ENCODE data around the gene PRDM13. TPM values are rescaled to one million over a fixed set of nuclear protein-coding genes. Genes with fewer than 3 reads are reported as not detected.
A peak's percentile ranks its signal among the peaks of the same experiment; 100 is the strongest.

PRDM13 gene
- total RNA-seq, 1 donor from 2014 or later: 13.9 TPM

DNA sequence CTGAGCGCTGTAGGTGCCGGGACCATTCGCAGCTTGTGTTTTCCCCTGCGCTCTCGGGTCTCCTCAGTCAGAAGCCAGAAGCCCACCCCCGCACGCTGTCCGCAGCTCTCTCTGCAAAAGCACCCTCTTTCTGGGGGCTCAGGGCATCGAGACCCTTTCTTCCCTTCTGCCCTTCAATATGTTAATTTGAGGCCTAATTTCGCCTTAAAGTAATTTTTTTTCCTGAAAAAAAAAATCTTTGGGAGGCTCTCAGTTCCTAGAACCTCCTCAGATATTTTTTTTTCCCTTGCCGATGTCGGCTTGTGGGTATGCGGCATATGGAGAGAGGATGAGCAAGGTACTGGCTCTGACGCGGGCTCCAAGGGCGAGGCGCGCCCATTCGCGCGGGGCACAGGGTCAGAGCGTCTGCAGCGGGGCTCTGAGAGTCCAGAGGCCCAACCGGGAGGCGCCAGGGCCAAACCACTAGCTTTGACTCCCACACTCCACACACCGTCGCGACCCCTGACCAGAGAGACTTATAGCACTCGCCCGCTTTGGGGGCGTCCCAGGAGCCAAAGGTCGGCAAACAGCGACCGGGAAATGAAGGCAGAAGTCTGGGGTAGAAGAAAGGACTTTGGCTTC lies 893 bp downstream of the PRDM13 start:
- peaks cover 4% of the 10 kb centered on the region for H3K36me3 Mint-ChIP-seq (ENCODE audit: unreplicated experiment)
- no peak for DNase-seq
- TF ChIP-seq, protein P1, sequence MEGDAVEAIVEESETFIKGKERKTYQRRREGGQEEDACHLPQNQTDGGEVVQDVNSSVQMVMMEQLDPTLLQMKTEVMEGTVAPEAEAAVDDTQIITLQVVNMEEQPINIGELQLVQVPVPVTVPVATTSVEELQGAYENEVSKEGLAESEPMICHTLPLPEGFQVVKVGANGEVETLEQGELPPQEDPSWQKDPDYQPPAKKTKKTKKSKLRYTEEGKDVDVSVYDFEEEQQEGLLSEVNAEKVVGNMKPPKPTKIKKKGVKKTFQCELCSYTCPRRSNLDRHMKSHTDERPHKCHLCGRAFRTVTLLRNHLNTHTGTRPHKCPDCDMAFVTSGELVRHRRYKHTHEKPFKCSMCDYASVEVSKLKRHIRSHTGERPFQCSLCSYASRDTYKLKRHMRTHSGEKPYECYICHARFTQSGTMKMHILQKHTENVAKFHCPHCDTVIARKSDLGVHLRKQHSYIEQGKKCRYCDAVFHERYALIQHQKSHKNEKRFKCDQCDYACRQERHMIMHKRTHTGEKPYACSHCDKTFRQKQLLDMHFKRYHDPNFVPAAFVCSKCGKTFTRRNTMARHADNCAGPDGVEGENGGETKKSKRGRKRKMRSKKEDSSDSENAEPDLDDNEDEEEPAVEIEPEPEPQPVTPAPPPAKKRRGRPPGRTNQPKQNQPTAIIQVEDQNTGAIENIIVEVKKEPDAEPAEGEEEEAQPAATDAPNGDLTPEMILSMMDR (IDR thresholded peaks at IDR 0.05; ENCODE audit: partially characterized antibody, unreplicated experiment): no peak
- H3K27me3 Mint-ChIP-seq (ENCODE audit: unreplicated experiment): peaks cover 36% of the 10 kb centered on the region
- H3K4me3 Mint-ChIP-seq (ENCODE audit: unreplicated experiment): peak overlapping the region; percentile 88
- H3K9me3 Mint-ChIP-seq (ENCODE audit: unreplicated experiment): peaks cover 17% of the 10 kb centered on the region
- H3K27ac Mint-ChIP-seq (ENCODE audit: unreplicated experiment): peak overlapping the region; percentile 77
- H3K4me1 Mint-ChIP-seq (ENCODE audit: low read depth, unreplicated experiment): peaks cover 40% of the 10 kb centered on the region

DNA sequence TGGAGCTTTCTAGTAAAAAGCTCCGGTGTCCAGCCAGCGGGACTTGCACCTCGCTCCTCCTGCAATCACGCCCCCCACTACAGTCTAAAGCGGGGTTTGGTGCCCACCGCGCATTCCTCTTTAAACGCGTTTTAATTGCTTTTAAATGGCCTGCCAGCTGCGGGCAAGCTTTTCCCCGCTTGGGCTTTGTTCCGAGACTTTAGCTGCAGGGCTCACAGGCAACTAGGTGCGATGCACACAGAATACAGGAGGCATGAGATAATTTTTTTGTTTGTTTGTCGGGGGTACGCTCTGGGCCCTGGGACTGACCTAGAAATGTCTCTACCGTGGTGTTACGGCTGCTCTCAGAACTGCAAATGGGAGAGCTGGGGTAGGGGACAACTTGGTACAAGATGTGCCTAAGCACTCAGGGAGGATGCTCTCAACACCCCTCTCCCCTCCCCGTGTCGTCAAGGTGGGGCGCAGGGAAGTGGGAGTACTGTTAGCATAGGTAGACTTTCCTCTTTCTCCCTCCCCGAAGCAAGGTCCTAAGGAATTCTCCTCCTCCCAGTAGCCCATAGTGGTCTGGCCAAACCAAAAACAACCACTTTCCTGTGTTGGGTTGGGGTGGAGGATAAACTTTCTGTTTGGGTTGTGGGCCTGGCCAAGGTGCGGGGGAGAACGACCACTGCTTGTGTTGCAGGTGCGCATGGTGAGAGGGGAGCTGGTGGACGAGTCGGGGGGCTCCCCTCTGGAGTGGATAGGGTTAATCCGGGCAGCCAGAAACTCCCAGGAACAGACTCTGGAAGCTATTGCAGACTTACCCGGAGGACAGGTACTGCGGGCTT lies 1.6 kb downstream of the PRDM13 start:
- Mint-ChIP-seq H3K36me3 (ENCODE audit: unreplicated experiment) (peaks cover 4% of the 10 kb centered on the region), H3K4me3 (ENCODE audit: unreplicated experiment) (peak overlapping the region; percentile 88), H3K27ac (ENCODE audit: unreplicated experiment) (peak overlapping the region; percentile 55), H3K9me3 (ENCODE audit: unreplicated experiment) (peaks cover 18% of the 10 kb centered on the region), H3K27me3 (ENCODE audit: unreplicated experiment) (peaks cover 39% of the 10 kb centered on the region), H3K4me1 (ENCODE audit: low read depth, unreplicated experiment) (peaks cover 38% of the 10 kb centered on the region)
- no peak for DNase-seq
- TF ChIP-seq, protein P1 (IDR thresholded peaks at IDR 0.05; ENCODE audit: partially characterized antibody, unreplicated experiment): no peak

DNA sequence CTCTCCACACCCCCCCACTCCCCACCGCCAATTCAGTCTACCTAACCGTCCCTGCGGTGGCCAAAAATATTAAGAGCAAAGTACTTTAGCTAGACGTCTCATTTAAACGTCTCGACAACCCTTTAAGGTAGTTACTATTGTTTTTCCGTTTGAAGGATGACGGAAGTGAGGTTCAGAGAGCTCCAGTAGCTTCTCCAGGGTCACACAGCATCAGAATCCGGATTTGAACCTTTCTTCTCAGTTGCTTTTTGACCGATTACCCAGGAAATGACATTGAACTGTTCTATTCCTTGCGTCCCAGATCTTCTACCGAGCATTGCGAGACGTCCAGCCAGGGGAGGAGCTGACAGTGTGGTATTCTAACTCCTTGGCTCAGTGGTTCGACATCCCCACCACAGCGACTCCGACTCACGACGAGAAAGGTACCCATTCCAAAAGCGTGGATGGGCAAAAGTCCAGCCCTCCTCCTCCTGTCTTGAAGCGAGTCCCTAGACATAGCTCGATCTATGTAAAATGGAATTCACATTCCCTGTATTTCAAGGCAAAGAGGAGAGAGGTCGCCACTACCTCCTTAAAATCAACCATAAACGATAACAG lies 2.4 kb downstream of the PRDM13 start:
- Mint-ChIP-seq H3K36me3 (ENCODE audit: unreplicated experiment) (peaks cover 4% of the 10 kb centered on the region), H3K9me3 (ENCODE audit: unreplicated experiment) (peaks cover 18% of the 10 kb centered on the region), H3K27ac (ENCODE audit: unreplicated experiment) (no peak overlapping the region), H3K27me3 (ENCODE audit: unreplicated experiment) (peaks cover 36% of the 10 kb centered on the region), H3K4me3 (ENCODE audit: unreplicated experiment) (peak overlapping the region; percentile 80), H3K4me1 (ENCODE audit: low read depth, unreplicated experiment) (peaks cover 37% of the 10 kb centered on the region)
- TF ChIP-seq, protein P1 (IDR thresholded peaks at IDR 0.05; ENCODE audit: partially characterized antibody, unreplicated experiment): no peak
- DNase-seq: no peak

DNA sequence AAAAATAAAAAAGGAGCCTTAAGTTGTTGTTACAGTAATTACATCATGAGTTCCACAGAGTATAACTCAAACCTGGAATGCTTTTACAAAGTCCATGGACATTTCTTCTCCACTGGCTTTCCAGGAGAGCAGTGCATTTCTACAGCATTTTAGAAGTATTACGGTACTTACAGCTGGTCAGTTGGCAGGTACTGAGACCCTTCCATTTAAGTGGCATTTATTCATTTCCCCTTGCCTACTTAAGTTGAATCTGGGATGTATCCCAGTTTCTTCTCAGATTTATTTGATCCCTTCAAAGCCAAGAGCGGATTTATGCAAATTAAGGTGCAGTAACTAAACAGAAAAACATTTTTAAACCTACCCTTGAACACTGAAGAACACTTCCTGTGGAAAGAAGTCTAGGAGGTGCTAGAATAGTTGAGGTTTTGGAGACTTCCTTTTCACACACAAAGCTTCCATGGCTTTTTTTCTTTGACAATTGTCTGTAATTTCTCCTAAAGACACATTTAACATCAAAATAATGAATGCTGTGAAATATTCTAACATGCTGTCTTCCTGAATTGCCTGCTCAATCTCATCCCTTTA lies 3.4 kb downstream of the PRDM13 start:
- H3K4me3 Mint-ChIP-seq (ENCODE audit: unreplicated experiment): peak overlapping the region; percentile 76
- DNase-seq: no peak
- peaks cover 21% of the 10 kb centered on the region for H3K9me3 Mint-ChIP-seq (ENCODE audit: unreplicated experiment)
- peaks cover 4% of the 10 kb centered on the region for H3K36me3 Mint-ChIP-seq (ENCODE audit: unreplicated experiment)
- peaks cover 38% of the 10 kb centered on the region for H3K4me1 Mint-ChIP-seq (ENCODE audit: low read depth, unreplicated experiment)
- TF ChIP-seq, protein P1 (IDR thresholded peaks at IDR 0.05; ENCODE audit: partially characterized antibody, unreplicated experiment): no peak
- H3K27ac Mint-ChIP-seq (ENCODE audit: unreplicated experiment): peak overlapping the region; percentile 70
- peaks cover 36% of the 10 kb centered on the region for H3K27me3 Mint-ChIP-seq (ENCODE audit: unreplicated experiment)

Measured in glutamatergic neuron (in vitro differentiated cells).